Activated CD4-positive, alpha-beta T cell treated with anti-CD3 and anti-CD28 coated beads, Interleukin-2, amount 10 ng/mL, durations not matched to agents 24 days and 14 days (primary cell): Measurements from ENCODE around the gene VIL1. TPM values are rescaled to one million over a fixed set of nuclear protein-coding genes. Genes with fewer than 3 reads are reported as not detected.

Experiments
- DNase-seq: peaks from one replicate; pipeline ENCODE4 v3.0.0; 2022
- H3K27ac Mint-ChIP-seq: one replicate; pipeline ENCODE4 v1.8.0; 2022; ENCODE audit warnings: mild to moderate bottlenecking, mixed read lengths
- H3K27me3 Mint-ChIP-seq: one replicate; pipeline ENCODE4 v1.8.0; 2022; ENCODE audit warnings: mixed read lengths
- H3K36me3 Mint-ChIP-seq: one replicate; pipeline ENCODE4 v1.8.0; 2022; ENCODE audit warnings: low read depth, mild to moderate bottlenecking, mixed read lengths
- H3K4me1 Mint-ChIP-seq: one replicate; pipeline ENCODE4 v1.8.0; 2021; ENCODE audit warnings: mixed read lengths
- H3K4me3 Mint-ChIP-seq: one replicate; pipeline ENCODE4 v1.8.0; 2022; ENCODE audit warnings: mild to moderate bottlenecking, moderate library complexity, mixed read lengths
- H3K9me3 Mint-ChIP-seq: one replicate; pipeline ENCODE4 v1.8.0; 2021; ENCODE audit warnings: mixed read lengths
- intact Hi-C: fragments of 100-400 bp; cut with micrococcal nuclease; formaldehyde crosslinking; loops from one replicate; pipeline ENCODE4 v1.15.1; 2023
- total RNA-seq: library from RNA; stranded (reverse); gene quantifications from 2 replicates; pipeline ENCODE4 v1.2.3, GENCODE V29; 2022

The VIL1 gene
- total RNA-seq, 1 donor from 2014 or later, result not detected

DNA sequence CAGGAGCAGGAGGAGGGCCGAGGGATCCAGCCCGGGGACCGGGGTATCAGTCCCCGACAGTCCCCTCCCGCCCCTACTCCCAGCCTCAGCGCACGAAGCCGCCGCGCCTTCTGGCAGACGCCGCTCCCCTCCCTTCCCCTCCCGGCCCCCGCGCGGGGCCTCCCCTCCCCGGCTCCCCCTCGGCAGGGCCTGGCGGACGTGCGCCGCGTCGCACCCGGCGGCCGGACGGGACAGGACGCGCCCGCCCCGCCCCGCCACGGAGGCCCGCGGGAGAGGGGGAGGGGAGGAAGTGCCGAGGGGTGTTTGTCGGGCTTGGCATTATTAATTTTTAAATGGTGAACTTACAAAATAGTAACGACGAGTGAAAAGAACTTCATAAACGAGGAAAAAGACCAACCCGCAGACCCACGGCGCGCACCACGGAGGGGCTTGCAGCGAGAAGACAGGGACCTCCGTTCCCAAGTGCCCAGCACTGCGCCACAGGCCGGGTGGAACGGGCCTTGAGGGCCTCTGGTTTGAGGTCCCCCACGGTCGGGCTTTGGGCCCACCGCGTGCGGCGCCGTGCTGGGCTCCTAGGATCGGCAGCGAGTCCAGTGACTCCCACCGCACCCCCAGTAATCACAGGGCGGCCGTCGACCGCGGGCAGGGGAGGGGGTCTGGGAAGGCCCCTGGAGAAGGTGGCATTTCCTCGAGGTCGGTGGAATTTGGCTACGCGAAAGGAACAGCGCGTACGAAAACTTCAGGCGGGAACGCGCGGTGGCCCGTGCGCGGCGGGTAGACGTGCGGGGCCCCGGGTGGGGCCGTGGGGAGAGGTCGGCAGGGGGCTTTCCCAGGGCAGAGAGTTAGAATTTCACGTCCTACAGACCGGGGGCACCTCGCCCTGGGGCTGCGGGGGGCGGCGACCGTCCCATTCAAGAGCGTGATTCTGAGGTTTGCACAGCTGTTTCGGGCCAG is 20.2 kb upstream of the VIL1 start:
- Mint-ChIP-seq H3K36me3 (peaks cover 17% of the 10 kb centered on the region), H3K27ac (peak overlapping the region; percentile 92), H3K4me3 (peak overlapping the region; percentile 83), H3K4me1 (peaks cover 44% of the 10 kb centered on the region), H3K27me3 (no peaks in the 10 kb centered on the region), H3K9me3 (no peaks in the 10 kb centered on the region)
- DNase-seq, result peak; percentile 90
- intact Hi-C loops, result loop anchor here (2.0 to 5.0 kb wide), 7 partner anchors 30 to 989 kb away; partner anchors contain the start of genes ARPC2, CNPPD1, DNPEP and RNF25

DNA sequence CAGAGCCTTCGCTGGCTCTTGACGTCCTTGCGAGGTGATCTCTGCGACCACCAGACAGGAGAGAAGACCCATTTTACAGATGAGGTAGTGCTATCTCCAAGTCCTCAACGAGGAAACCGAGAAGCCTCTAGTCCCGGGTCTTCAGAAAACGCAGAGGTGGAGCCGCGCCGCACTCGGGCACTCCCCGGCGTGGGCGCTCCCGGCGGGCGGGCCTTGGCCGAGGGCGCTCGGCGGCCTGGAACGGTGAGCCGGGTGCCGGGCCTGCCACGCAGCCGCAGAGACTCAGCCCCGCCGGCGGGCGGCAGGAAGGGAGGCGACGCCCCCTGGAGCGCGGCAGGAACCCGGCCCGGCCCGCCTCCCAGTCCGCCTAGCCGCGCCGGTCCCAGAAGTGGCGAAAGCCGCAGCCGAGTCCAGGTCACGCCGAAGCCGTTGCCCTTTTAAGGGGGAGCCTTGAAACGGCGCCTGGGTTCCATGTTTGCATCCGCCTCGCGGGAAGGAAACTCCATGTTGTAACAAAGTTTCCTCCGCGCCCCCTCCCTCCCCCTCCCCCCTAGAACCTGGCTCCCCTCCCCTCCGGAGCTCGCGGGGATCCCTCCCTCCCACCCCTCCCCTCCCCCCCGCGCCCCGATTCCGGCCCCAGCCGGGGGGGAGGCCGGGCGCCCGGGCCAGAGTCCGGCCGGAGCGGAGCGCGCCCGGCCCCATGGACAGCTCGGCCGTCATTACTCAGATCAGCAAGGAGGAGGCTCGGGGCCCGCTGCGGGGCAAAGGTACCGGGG is 19.3 kb upstream of the VIL1 start, which contains the start of gene CTDSP1:
TSS of gene CTDSP1 (plus strand) at position 478 of the 776 bp plus-strand sequence. CDS start at position 701, 223 bp downstream.
- Mint-ChIP-seq H3K4me1 (peaks cover 45% of the 10 kb centered on the region), H3K9me3 (no peaks in the 10 kb centered on the region), H3K27me3 (no peaks in the 10 kb centered on the region), H3K4me3 (peak within 1 kb of the TSS; percentile 96), H3K36me3 (peaks cover 24% of the 10 kb centered on the region), H3K27ac (peak within 1 kb of the TSS; percentile 92)
- peak; percentile 98 for DNase-seq
- intact Hi-C loops, result loop anchor here (2.0 to 5.0 kb wide), 7 partner anchors 31 to 988 kb away; partner anchors contain the start of genes ARPC2, CNPPD1, DNPEP and RNF25

- intact Hi-C loops, result no loop called here
- Mint-ChIP-seq H3K27ac (peak overlapping the region; percentile 92), H3K27me3 (no peaks in the 10 kb centered on the region), H3K4me3 (peak overlapping the region; percentile 96), H3K36me3 (peaks cover 25% of the 10 kb centered on the region), H3K4me1 (peaks cover 44% of the 10 kb centered on the region), H3K9me3 (no peaks in the 10 kb centered on the region)
- DNase-seq, result peak; percentile 83
Measured at GRCh38 chr2:218400167-218400929, 18.6 kb upstream of the VIL1 start.

DNA sequence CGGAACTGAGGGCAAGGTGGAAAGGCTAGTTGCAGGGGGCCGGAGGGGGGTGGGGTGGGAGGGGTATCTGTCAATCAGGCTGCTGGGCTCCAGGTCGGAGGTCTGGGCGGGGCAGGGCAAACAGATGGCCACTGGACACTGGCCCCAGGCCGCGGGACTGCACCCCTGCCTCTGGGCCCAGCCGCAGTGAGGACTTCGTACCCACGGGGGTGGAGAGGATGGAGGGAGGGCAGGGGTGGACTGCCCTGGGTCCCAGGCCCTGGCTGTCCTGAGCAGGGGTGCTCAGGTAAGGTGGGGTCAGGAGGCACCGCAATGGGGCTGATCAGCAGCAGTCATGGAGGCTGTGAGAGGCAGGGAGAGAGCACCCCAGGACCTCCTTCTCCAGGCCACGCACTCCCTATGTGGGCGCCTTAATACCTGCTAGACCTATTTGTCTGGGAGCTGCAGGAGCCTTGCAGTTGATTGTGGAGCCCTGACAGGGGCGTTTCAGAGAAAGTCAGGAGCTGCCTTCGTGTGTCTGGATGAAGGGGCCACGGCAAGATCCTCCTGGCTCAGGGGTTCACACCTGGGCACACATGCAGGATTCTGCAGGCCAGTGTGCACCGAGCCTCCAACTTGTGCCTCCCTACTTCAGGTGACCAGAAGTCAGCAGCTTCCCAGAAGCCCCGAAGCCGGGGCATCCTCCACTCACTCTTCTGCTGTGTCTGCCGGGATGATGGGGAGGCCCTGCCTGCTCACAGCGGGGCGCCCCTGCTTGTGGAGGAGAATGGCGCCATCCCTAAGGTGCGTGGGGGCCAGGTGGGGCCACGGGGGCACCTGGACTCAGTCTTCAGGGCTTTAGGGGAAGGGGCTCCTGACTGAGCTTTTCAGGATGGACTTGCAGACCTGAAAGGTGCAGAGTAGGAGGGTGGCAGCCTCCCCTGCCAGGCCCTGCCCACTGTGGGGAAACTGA is 17.7 kb upstream of the VIL1 start:
- Mint-ChIP-seq H3K9me3 (no peaks in the 10 kb centered on the region), H3K36me3 (peaks cover 28% of the 10 kb centered on the region), H3K27ac (peak overlapping the region; percentile 41), H3K4me3 (peak overlapping the region; percentile 96), H3K27me3 (no peaks in the 10 kb centered on the region), H3K4me1 (peaks cover 47% of the 10 kb centered on the region)
- peak; percentile 66 for DNase-seq
- intact Hi-C loops, result no loop called here

GRCh38 chr2:218401890-218402289 is 17.0 kb upstream of the VIL1 start:
- DNase-seq, result no peak
- no peaks in the 10 kb centered on the region for H3K9me3 Mint-ChIP-seq
- H3K4me1 Mint-ChIP-seq, result peaks cover 50% of the 10 kb centered on the region
- no peak overlapping the region for H3K27ac Mint-ChIP-seq
- peaks cover 28% of the 10 kb centered on the region for H3K36me3 Mint-ChIP-seq
- intact Hi-C loops, result no loop called here
- H3K27me3 Mint-ChIP-seq, result no peaks in the 10 kb centered on the region
- H3K4me3 Mint-ChIP-seq, result peak overlapping the region; percentile 96

GRCh38 chr2:218402491-218402901 is 16.4 kb upstream of the VIL1 start:
- DNase-seq, result no peak
- H3K4me1 Mint-ChIP-seq, result peaks cover 50% of the 10 kb centered on the region
- H3K36me3 Mint-ChIP-seq, result peaks cover 31% of the 10 kb centered on the region
- peak overlapping the region; percentile 34 for H3K27ac Mint-ChIP-seq
- intact Hi-C loops, result no loop called here
- H3K27me3 Mint-ChIP-seq, result no peaks in the 10 kb centered on the region
- H3K4me3 Mint-ChIP-seq, result peak overlapping the region; percentile 44
- no peaks in the 10 kb centered on the region for H3K9me3 Mint-ChIP-seq

- DNase-seq, result no peak
- intact Hi-C loops, result no loop called here
- Mint-ChIP-seq H3K27ac (no peak overlapping the region), H3K4me3 (no peak overlapping the region), H3K9me3 (no peaks in the 10 kb centered on the region), H3K36me3 (peaks cover 31% of the 10 kb centered on the region), H3K4me1 (peaks cover 47% of the 10 kb centered on the region), H3K27me3 (no peaks in the 10 kb centered on the region)
Measured at GRCh38 chr2:218402911-218403411, 16.0 kb upstream of the VIL1 start.

- intact Hi-C loops, result no loop called here
- Mint-ChIP-seq H3K27me3 (no peaks in the 10 kb centered on the region), H3K4me1 (peaks cover 48% of the 10 kb centered on the region), H3K9me3 (no peaks in the 10 kb centered on the region), H3K4me3 (no peak overlapping the region), H3K27ac (peak overlapping the region; percentile 45), H3K36me3 (peaks cover 31% of the 10 kb centered on the region)
- DNase-seq, result no peak
Measured at GRCh38 chr2:218403810-218404209, 15.1 kb upstream of the VIL1 start.

DNA sequence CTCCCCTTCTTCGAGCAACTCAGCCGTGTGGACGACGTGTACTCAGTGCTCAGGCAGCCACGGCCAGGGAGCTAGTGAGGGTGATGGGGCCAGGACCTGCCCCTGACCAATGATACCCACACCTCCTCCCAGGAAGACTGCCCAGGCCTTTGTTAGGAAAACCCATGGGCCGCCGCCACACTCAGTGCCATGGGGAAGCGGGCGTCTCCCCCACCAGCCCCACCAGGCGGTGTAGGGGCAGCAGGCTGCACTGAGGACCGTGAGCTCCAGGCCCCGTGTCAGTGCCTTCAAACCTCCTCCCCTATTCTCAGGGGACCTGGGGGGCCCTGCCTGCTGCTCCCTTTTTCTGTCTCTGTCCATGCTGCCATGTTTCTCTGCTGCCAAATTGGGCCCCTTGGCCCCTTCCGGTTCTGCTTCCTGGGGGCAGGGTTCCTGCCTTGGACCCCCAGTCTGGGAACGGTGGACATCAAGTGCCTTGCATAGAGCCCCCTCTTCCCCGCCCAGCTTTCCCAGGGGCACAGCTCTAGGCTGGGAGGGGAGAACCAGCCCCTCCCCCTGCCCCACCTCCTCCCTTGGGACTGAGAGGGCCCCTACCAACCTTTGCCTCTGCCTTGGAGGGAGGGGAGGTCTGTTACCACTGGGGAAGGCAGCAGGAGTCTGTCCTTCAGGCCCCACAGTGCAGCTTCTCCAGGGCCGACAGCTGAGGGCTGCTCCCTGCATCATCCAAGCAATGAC is 14.4 kb upstream of the VIL1 start:
- Mint-ChIP-seq H3K36me3 (peaks cover 31% of the 10 kb centered on the region), H3K27ac (peak overlapping the region; percentile 45), H3K9me3 (no peaks in the 10 kb centered on the region), H3K4me3 (no peak overlapping the region), H3K4me1 (peaks cover 48% of the 10 kb centered on the region), H3K27me3 (no peaks in the 10 kb centered on the region)
- intact Hi-C loops, result loop anchor here (5.0 kb wide), 2 partner anchors 63 to 113 kb away; no protein-coding TSS in a partner anchor
- no peak for DNase-seq

- DNase-seq, result no peak
- H3K4me3 Mint-ChIP-seq, result peak overlapping the region; percentile 85
- peak overlapping the region; percentile 86 for H3K27ac Mint-ChIP-seq
- peaks cover 48% of the 10 kb centered on the region for H3K4me1 Mint-ChIP-seq
- intact Hi-C loops, result loop anchor here (5.0 kb wide), 2 partner anchors 62 to 112 kb away; no protein-coding TSS in a partner anchor
- H3K9me3 Mint-ChIP-seq, result no peaks in the 10 kb centered on the region
- H3K36me3 Mint-ChIP-seq, result peaks cover 29% of the 10 kb centered on the region
- H3K27me3 Mint-ChIP-seq, result no peaks in the 10 kb centered on the region
Measured at GRCh38 chr2:218405086-218405745, 13.7 kb upstream of the VIL1 start.

DNA sequence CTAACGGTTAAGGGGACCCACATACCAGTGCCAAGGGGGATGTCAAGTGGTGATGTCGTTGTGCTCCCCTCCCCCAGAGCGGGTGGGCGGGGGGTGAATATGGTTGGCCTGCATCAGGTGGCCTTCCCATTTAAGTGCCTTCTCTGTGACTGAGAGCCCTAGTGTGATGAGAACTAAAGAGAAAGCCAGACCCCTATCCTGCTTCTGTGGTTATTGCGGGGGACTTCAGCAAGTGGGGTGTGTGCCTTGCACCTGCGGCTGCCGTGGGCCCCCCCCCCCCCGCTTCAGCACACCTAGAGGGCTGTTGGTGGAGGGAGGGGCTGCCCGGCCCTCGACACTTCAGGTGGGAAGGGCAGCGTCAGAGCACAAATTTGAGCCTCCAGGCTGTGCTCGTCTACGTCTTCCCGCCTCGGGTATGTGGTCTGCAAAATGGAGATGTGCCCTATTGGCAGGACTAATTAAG is 13.1 kb upstream of the VIL1 start:
- Mint-ChIP-seq H3K27ac (peak overlapping the region; percentile 86), H3K27me3 (no peaks in the 10 kb centered on the region), H3K4me1 (peaks cover 48% of the 10 kb centered on the region), H3K4me3 (peak overlapping the region; percentile 85), H3K36me3 (peaks cover 29% of the 10 kb centered on the region), H3K9me3 (no peaks in the 10 kb centered on the region)
- peak; percentile 80 for DNase-seq
- intact Hi-C loops, result loop anchor here (1.0 to 5.0 kb wide), 5 partner anchors 9 to 254 kb away; partner anchors contain the start of genes BCS1L, CNOT9, USP37 and ZNF142
